ENCODE measurements around the gene SMURF1.

SMURF1 gene

GRCh38 chr7:99180067-99180650 lies 36.3 kb upstream of the SMURF1 start:
- H3K4me3 ChIP-seq (ENCODE audit: low read length): no peak overlapping the region
- DNase-seq (ENCODE audit: low read depth): no peak
- TF ChIP-seq CTCF (IDR thresholded peaks at IDR 0.05; ENCODE audit: insufficient read depth, low read depth, low read length, missing control alignments): no peak

GRCh38 chr7:99177165-99177564 lies 33.3 kb upstream of the SMURF1 start:
- no peak for DNase-seq (ENCODE audit: low read depth)
- no peak for TF ChIP-seq CTCF (IDR thresholded peaks at IDR 0.05; ENCODE audit: insufficient read depth, low read depth, low read length, missing control alignments)

GRCh38 chr7:99173787-99174186 lies 29.9 kb upstream of the SMURF1 start:
- H3K4me3 ChIP-seq (ENCODE audit: low read length): no peak overlapping the region
- peak; percentile 42 for DNase-seq (ENCODE audit: low read depth)
- TF ChIP-seq CTCF (IDR thresholded peaks at IDR 0.05; ENCODE audit: insufficient read depth, low read depth, low read length, missing control alignments): no peak

More at GRCh38 chr7:99177165-99177564, 33.3 kb upstream of the SMURF1 start:
- H3K4me3 ChIP-seq (ENCODE audit: low read length): no peak overlapping the region

GRCh38 chr7:99171731-99172130 lies 27.8 kb upstream of the SMURF1 start:
- peak; percentile 72 for DNase-seq (ENCODE audit: low read depth)
- H3K4me3 ChIP-seq (ENCODE audit: low read length): no peak overlapping the region
- TF ChIP-seq CTCF (IDR thresholded peaks at IDR 0.05; ENCODE audit: insufficient read depth, low read depth, low read length, missing control alignments): no peak

GRCh38 chr7:99170730-99171074 lies 26.8 kb upstream of the SMURF1 start:
- no peak for TF ChIP-seq CTCF (IDR thresholded peaks at IDR 0.05; ENCODE audit: insufficient read depth, low read depth, low read length, missing control alignments)
- no peak for DNase-seq (ENCODE audit: low read depth)
- no peak overlapping the region for H3K4me3 ChIP-seq (ENCODE audit: low read length)

- TF ChIP-seq CTCF (IDR thresholded peaks at IDR 0.05; ENCODE audit: insufficient read depth, low read depth, low read length, missing control alignments): no peak
- no peak for DNase-seq (ENCODE audit: low read depth)
- no peak overlapping the region for H3K4me3 ChIP-seq (ENCODE audit: low read length)
Measured at GRCh38 chr7:99170065-99170729, 26.3 kb upstream of the SMURF1 start.

GRCh38 chr7:99167072-99167471 lies 23.2 kb upstream of the SMURF1 start:
- no peak for DNase-seq (ENCODE audit: low read depth)
- H3K4me3 ChIP-seq (ENCODE audit: low read length): no peak overlapping the region
- TF ChIP-seq CTCF (IDR thresholded peaks at IDR 0.05; ENCODE audit: insufficient read depth, low read depth, low read length, missing control alignments): no peak

Measured in epithelial cell of esophagus (primary cell).